ENCODE data around the gene DNMT3B.

DNMT3B gene

DNA sequence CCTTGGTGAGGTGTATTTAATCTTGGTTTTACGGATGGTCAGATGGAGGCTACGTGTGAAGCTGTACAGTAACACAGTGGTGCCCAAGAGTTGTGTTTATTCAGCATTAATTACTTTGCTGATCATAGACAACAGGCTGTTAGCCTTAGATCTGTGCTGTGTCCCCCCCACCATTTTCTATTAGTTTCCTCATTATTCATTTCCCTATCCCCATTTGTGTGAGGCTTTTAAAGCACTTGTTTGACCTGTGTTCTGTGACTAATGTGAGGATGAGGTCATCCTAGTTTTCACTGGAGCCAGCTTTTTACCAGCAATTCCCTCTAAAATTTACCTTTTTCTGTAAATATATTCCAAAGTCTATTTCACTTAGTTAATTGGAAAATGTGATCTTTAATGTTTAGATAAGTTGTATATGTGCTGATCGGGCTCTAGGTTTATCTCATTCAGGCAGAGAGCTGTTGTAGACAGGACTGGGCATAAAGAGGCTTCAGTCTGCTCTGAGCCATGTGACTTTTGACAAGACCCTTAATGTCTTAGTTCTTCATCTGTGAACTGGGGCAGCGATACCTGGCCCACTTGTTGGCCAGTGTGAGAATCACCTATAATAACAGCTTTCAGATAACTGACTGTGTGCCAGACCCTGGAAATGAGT, 66.0 kb downstream of the DNMT3B start:
- no peak for DNase-seq

DNA sequence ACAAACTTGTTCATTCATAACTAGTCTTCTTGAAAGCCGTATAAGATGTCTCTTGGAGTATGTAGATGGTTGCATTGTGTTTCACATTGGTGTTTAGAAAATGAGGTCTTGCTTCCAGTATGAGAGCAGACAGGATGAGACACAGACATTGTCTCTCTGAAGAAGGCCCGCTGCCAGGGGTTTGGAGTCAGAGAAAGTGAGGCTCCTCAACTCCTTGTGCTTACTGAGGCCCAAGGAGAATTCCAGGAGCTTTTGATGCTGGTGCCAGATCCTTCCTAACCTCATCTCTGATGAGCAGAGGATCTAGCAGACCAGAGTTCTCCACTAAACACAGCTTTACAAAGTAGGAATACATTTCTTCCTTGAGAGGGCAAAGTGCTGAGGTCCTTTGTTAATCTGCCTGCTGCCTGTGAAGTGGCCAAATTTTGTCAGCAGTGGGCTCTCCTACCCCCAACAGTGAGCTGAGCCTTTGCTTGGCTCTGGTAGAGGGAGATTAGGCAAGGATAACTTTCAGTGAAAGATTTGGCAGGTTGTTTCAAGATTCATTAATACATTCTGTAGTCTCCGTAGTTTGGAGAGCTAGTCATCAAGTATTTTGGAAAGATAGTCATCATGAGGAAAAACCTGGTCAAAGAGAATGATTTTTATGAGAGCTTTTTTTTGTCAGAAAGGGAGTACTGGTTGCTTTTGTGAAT, 67.3 kb downstream of the DNMT3B start:
- DNase-seq = no peak

DNA sequence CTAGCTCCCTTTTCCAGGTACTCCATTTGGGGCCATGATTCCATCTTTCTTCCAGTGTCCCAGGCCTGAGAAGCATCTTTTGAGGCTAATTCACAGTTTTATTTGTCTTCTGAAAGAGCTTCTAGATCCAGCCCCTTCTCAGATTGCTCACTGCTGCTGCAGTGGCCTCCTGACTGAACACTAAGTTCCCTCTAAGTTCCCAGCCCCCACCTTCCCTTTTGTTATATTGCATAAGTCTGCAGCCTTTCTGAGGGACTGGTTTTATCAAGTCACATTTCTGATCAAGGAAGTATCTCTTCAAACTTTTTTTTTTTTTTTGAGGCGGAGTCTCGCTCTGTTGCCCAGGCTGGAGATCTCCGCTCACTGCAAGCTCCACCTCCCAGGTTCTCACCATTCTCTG, 68.3 kb downstream of the DNMT3B start:
- peak in 1 of 2 donors; percentile 57 for DNase-seq

DNA sequence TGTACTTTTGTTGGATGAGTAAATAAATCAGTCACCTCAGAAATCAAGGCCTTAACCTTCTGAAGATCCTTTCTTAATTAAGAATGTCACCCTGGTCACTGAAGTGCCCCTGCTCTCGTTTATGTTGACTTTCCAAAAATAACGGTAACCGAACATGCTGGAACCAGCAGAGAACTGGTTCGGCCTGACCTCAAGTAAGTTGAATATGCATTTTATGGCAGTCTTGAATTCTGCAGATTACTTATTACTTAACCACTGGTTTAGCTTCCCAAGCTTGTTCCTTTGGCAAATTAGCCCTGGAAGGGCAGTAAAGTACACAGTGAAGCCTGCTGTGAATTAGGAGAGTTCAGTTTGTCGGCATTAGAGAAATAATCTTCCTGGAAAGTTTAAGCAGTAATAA, 69.8 kb downstream of the DNMT3B start:
- no peak for DNase-seq

DNA sequence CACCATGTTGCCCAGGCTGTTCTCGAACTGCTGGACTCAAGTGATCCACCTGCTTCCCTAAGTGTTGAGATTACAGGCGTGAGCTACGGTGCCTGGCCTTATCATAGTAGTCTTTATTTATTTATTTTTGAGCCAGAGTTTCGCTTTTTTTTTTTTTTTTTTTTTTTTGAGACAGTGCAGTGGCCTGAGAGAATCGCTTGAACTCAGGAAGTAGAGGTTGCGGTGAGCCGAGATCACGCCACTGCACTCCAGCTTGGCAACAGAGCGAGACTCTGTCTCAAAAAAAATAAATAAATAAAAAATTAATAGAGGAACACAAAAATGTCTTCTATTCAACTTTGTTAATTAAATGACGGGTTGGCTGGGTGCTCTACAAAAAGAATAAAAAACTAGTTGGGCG, 70.5 kb downstream of the DNMT3B start:
- peak; percentile 45 to 47 for DNase-seq

DNA sequence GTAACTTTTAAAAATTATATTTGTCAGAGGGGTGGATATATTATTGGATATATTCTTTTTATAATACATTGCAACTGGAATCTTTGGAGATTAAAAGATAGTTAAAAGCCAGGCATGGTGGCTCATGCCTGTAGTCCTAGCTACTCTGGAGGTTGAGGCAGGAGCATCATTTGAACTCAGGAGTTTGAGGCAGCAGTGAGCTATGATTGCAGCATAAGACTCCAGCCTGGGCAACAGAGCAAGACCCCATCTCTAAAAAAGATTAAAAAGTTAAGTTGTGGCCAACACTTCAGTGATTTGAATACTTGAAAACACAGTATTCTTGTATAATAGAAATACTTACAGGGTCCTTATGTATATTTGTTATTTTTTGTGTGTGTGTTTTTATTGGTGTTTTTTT, 72.8 kb downstream of the DNMT3B start:
- no peak for DNase-seq

DNA sequence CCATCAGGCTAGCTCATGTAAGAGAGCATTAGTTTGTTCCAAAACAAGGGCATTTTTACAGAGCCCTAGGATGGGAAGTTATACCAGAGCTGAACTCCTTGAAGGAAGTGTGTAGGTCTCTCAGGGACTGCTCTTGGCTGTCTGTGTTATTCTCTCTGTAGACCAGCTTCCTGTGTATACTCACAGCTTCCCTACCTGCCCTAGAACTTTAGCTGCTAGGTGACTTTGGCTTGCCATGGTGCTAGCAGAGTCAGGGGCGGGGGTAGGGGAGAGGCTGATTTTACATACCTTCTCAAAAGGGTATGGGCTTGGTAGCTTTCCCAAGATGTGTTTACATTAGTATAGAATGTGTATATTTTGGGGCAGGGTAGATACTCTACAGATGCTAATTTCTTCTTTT, 75.0 kb downstream of the DNMT3B start:
- DNase-seq = no peak

DNA sequence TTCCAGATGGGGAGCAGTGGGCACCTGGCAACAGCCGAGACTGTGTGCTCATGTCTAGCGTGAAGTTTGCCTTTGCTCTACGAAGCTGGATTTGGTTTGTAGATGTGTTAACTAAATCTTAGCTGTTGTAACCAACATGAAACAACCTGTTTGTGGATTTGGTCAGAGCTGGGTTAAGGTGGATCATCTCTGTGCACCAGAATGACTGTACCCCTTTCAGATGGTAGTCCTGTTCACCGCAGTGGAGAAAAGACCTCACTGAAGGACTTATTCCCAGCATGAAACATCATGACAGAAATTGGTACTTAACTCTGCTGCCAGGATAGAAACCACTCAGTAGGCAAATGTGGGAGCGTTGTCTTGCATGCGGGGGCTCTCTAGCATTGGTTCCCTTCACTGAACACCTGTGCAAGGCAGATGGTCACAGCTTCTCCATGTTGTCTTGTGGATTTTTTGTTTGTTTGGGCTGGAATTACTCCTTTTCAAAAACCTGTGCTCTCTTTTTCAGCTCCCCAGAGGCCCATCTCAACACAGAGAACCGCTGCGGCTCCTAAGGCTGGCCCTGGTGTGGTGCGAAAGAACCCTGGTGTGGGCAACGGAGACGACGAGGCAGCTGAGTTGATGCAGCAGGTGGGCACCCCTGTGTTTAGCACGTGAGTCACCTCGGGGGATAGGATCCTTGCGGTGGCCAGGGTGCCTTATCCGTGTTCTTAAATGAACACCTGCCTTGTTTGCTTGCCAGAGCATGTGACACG, 77.2 kb downstream of the DNMT3B start:
- no peak for DNase-seq

DNA sequence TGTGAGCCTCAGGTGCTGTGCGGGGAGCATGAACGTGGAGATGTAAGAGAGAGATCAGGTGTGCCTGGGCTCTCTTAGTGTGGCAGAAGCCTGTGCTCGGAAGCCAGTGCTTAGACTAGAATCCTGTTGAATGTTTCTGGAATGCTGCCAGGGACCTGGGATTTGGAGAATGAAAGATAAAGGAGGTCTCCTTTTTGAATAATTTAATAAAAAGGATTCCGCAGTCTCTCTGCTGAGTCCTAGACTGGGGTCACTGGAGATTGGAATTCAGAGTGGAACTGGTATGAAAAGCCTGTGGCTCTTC, 77.7 kb downstream of the DNMT3B start:
- DNase-seq = no peak

DNA sequence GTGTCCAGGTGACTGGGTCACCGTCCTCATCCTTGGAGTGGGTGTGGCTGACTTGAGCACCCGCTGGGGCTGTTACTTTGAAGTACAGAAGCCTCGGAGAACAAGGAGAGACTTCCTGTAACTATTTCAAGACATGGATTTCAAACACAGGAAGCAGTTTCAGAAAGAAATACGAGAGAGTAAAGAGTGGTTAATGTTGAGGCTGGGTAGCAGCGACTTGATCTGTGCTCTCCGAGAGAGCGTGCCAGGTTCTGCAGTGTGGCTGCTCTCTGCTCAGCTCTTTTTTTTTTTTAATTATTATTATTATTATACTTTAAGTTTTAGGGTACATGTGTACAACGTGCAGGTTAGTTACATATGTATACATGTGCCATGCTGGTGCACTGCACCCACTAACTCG, 79.0 kb downstream of the DNMT3B start:
- no peak for DNase-seq

DNA sequence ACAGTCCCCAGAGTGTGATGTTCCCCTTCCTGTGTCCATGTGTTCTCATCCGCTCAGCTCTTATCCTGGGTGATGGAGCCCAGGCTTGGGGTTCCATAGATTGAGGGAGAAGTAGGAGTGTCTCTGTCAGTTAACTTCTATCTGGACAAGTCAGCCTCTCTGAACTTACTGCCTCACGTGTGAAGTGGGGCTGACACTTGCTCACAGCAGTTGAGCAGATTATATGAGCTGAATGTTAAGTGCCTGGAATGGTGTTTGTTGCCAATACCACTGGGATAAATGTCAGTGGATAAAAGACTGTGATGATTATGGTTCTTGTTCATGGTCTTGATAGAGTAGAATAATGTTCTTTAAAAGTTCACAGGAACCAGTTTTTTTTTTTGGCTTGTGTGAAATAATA, 79.4 kb downstream of the DNMT3B start:
- DNase-seq = no peak

DNA sequence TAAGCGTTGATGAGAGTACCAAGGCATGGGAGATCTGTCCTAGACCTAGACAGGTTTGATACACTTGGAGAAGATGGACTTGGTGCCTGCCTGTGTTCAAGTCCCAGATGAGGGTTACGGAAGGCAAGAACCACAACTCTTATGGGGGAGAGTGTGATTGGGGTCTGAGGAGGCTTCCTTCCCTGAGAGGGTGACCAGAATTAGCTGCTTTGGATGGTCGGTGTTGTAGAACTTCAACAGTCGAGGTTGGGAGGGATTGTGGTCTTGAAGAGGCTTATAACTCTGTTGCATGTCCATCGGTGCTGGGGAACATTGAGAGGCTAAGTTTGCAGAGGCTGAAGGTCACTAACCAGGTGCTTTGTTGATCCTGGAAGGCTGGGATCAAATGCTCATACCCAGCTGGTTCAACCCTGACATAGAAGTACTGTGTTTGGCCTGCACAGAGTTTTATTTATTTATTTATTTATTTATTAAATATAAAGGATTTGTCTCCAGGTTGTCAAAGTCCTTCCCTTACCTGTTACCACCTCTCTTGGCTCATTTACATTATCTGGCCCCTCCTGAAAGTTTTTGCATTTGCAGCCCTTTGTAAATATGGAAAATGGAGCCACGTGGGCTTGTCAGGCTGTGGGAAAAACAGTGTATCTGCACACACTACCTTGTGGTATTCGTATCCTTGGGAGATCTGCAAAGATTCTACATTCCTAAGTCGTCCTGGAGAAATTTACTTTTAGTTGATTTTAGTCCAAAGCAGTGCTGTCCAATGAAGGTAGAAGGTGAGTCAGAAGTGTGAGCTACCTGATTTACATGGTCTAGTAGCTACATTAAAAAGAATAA, 80.7 kb downstream of the DNMT3B start:
- no peak for DNase-seq

DNA sequence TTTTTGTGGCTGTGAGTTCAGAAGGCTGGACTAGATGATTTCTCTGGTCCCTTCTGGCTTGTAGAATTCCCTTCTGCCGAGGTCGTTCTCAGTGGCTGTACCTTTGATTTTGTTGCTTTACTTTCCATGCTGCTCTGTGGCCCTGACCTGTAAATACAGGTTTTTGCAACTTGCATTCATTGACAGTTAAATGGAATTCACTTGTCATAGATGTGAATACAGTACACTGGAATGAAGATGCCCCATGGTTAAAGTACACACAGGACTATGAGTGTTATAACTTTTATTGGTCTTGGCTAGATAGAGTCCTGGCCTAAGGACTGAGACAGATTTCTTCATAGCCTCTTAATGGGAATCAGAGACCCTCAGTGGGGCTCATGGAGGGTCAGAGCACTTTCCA, 83.6 kb downstream of the DNMT3B start:
- no peak for DNase-seq

DNA sequence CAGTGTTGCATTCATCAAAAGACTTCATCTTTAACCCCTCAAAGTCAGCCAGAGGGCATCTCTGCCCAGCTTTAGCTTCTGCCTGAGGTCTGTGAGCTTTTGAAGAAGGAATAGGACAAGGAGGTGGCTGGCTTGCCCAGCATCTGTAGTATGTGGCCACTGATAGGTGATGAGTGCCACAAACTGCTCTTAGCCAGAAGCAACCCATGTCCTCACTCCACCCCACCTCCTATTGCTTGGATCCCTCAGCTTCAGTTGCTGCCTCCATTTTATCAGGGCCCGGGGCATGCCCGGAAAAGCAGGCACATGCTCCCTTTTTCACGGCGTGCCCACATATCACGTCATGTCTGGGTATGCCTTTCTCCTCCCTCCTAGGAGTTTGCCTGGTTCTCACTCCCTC, 84.7 kb downstream of the DNMT3B start:
- no peak for DNase-seq

DNA sequence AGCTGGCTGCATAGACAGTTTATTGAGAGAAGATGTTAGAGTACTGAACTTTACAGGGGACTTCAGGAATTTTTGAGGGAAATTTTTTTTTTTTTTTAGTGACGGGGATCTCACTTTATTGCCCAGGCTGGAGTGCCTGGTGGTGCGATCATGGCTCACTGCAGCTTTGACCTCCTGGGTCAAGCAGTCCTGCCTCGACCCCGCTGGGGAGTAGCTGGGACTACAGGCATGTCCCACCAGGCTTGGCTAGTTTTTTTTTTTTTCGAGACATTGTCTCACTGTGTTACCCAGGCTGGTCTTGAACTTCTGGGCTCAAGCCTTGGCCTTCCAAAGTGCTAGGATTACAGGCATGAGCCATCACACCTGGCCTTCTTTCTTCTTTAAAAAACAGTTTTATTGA, 85.8 kb downstream of the DNMT3B start:
- DNase-seq = no peak

DNA sequence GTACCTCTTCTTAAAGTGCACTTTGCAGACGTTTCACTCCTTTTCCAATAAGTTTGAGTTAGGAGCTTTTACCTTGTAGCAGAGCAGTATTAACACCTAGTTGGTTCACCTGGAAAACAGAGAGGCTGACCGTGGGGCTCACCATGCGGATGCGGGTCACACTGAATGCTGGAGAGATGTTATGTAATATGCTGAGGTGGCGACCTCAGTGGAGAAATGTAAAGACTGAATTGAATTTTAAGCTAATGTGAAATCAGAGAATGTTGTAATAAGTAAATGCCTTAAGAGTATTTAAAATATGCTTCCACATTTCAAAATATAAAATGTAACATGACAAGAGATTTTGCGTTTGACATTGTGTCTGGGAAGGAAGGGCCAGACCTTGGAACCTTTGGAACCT, 86.7 kb downstream of the DNMT3B start:
- no peak for DNase-seq

DNA sequence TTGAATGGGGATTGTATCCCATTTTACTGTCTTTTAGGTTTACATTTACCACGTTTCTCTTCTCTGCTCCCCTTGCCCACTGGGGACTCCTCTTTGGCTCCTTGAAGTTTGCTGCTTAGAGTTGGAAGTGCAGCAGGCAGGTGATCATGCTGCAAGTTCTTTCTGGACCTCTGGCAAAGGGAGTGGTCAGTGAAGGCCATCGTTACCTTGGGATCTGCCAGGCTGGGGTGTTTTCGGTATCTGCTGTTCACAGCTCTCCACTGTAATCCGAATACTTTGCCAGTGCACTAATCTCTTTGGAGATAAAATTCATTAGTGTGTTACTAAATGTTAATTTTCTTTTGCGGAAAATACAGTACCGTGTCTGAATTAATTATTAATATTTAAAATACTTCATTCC, 87.4 kb downstream of the DNMT3B start:
- DNase-seq = no peak

DNA sequence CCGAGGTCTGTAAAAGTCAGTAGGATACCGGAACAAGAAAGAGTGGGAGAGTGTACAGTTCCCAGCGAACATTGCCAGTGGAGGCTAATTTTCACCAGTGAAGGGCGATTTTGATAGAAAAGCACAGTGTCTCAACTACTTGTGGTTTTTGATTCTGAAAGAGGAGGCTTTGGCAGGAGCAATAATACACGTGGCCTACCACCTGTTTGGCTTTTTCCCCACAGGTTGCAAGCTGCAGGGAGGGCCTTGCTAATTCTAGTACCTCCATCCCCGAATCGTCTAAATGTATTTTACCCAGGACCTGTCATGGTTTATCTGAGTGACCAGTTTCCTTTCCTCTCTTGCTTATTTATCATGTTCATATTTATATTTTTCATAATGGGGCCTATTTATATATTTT, 93.2 kb downstream of the DNMT3B start:
- DNase-seq = no peak

DNA sequence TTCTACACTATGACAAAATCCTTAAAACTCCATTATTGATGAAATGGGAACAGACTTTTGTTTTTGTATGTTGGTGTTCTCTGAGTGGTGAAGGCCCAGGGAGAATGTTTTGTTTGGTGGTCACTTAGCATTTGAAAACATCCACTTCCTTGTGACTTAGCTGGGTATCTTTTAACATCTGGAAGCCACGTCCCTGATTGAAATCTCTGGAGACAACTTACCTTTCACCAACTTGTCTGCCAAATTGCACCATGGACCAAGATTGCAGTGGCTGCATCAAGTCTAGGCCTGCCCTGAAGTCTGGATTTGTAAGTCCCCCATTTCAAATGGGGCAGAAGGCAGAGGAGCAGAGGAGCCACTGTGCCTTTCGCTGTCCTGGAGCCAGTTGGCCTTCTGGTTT, 96.0 kb downstream of the DNMT3B start:
- DNase-seq = no peak

All from CD4-positive, alpha-beta T cell treated with Interleukin-4 for 1 hour (primary cell).